Iris pigment epithelial cell (primary cell): ENCODE measurements around the gene CYP46A1.

ENCODE experiments used
- DNase-seq: peaks from one replicate; pipeline ENCODE4 v3.0.0-alpha.2; 2011; ENCODE audit warnings: low read depth

Gene CYP46A1

GRCh38 chr14:99715266-99716000 is 31.3 kb downstream of the CYP46A1 start:
- DNase-seq: no peak

- no peak for DNase-seq
Measured at GRCh38 chr14:99716091-99716849, 32.2 kb downstream of the CYP46A1 start.

GRCh38 chr14:99716850-99717681 is 33.0 kb downstream of the CYP46A1 start:
- no peak for DNase-seq

- DNase-seq: no peak
Measured at GRCh38 chr14:99717682-99718013, 33.5 kb downstream of the CYP46A1 start.

- no peak for DNase-seq
Measured at GRCh38 chr14:99718031-99718810, 34.1 kb downstream of the CYP46A1 start.

GRCh38 chr14:99718811-99719192 is 34.7 kb downstream of the CYP46A1 start:
- no peak for DNase-seq

GRCh38 chr14:99720941-99721791 is 37.1 kb downstream of the CYP46A1 start:
- DNase-seq: no peak

GRCh38 chr14:99721792-99722516 is 37.9 kb downstream of the CYP46A1 start:
- DNase-seq: no peak

GRCh38 chr14:99722741-99723140 is 38.6 kb downstream of the CYP46A1 start:
- DNase-seq: no peak

GRCh38 chr14:99724196-99724891 is 40.2 kb downstream of the CYP46A1 start:
- no peak for DNase-seq

- no peak for DNase-seq
Measured at GRCh38 chr14:99724939-99725773, 41.1 kb downstream of the CYP46A1 start.

- no peak for DNase-seq
Measured at GRCh38 chr14:99725774-99726537, 41.9 kb downstream of the CYP46A1 start.

GRCh38 chr14:99726538-99727095 is 42.5 kb downstream of the CYP46A1 start:
- no peak for DNase-seq

GRCh38 chr14:99727096-99727870 is 43.2 kb downstream of the CYP46A1 start:
- no peak for DNase-seq

GRCh38 chr14:99728231-99728920 is 44.3 kb downstream of the CYP46A1 start:
- DNase-seq: no peak

GRCh38 chr14:99728981-99729451 is 44.9 kb downstream of the CYP46A1 start:
- DNase-seq: no peak
